Measurements from ENCODE around the gene POM121C.
"Not testable (repeated sequence)": the region's sequence is repeated elsewhere in the genome, so short reads cannot be mapped to it uniquely, and the experiment has no call there.

DNA sequence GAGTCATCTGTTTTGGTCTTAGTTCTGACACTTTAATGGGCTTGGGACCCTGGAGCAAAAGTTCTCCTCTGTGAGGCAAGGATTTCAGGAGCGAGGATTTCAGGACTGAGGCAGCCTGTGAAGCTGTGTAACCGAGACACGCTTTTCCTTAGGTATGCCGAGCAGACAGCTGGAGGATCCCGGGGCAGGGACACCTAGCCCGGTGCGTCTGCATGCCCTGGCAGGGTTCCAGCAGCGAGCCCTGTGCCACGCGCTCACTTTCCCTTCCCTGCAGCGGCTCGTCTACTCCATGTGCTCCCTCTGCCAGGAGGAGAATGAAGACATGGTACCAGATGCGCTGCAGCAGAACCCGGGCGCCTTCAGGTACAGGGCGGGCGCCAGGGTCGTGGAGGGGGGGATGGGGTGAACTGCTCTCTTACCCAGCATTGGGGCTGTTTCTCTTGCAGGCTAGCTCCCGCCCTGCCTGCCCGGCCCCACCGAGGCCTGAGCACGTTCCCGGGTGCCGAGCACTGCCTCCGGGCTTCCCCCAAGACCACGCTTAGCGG is 70.2 kb downstream of the POM121C start:
- TF ChIP-seq, protein P1, sequence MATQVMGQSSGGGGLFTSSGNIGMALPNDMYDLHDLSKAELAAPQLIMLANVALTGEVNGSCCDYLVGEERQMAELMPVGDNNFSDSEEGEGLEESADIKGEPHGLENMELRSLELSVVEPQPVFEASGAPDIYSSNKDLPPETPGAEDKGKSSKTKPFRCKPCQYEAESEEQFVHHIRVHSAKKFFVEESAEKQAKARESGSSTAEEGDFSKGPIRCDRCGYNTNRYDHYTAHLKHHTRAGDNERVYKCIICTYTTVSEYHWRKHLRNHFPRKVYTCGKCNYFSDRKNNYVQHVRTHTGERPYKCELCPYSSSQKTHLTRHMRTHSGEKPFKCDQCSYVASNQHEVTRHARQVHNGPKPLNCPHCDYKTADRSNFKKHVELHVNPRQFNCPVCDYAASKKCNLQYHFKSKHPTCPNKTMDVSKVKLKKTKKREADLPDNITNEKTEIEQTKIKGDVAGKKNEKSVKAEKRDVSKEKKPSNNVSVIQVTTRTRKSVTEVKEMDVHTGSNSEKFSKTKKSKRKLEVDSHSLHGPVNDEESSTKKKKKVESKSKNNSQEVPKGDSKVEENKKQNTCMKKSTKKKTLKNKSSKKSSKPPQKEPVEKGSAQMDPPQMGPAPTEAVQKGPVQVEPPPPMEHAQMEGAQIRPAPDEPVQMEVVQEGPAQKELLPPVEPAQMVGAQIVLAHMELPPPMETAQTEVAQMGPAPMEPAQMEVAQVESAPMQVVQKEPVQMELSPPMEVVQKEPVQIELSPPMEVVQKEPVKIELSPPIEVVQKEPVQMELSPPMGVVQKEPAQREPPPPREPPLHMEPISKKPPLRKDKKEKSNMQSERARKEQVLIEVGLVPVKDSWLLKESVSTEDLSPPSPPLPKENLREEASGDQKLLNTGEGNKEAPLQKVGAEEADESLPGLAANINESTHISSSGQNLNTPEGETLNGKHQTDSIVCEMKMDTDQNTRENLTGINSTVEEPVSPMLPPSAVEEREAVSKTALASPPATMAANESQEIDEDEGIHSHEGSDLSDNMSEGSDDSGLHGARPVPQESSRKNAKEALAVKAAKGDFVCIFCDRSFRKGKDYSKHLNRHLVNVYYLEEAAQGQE (IDR thresholded peaks at IDR 0.05; ENCODE audit: insufficient read depth in 1 of 2, low read depth in 2 of 2, low read length in 1 of 2), result not testable (repeated sequence)
- not testable (repeated sequence) for TF ChIP-seq TCF7L2 (IDR thresholded peaks at IDR 0.05; ENCODE audit: low read depth, low read length); SIN3A (IDR thresholded peaks at IDR 0.05; ENCODE audit: borderline replicate concordance, insufficient read depth, low read depth, low read length); POLR2AphosphoS5 (IDR thresholded peaks at IDR 0.05; ENCODE audit: low read depth, low read length)
